GM18511 (cell line): ENCODE data around the gene CNOT6L.
A peak's percentile ranks its signal among the peaks of the same experiment; 100 is the strongest.

Experiments used
- ATAC-seq: cut with Tn5 transposase; IDR thresholded peaks from one replicate; pipeline ENCODE4 v1.9.1; 2021; ENCODE audit warnings: mild to moderate bottlenecking, moderate library complexity; ENCODE audit not compliant: unreplicated experiment

The CNOT6L gene

DNA sequence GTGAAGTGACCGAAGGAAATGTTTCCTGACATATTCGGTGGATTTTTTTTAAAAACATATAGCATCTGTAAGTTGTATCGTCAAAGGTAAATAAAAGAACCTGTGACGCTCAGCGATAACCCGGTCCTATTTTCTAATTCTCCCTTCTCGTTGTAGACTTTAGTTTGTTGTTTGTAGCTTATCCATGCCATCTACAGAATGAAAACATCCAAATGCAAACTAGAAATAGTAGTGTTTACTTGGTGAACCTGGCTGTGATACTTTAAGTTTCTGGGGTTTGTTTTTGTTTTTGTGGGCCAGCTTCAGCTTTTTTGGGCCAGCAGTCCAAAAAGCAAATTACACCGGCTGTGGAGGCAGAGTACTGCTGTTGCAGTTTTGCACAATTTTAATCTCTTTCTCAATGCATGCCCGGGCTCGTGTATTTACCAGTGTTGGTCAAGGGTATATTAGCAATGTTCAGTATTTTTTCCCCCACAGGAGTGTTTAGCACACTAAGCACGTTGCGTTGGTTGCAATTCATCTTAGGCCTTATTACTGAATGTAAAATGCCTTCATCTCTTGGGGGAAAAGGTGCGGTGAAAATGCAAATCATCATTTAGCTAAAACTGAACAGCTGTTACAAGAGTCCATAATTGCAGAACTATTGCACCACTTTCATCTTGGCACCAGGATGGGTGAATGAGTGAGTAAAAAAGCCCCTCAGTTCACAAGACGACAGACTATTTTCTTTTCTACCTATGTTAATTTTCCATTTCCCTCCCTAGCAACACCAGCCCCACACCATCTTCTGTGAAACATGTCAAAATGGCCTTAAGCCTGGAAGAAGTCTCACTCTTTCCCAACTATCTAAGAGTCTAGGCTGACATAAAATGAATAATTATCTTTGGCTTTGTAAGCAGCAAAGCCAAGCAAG lies 1.7 kb upstream of the CNOT6L start:
- no peak for ATAC-seq

DNA sequence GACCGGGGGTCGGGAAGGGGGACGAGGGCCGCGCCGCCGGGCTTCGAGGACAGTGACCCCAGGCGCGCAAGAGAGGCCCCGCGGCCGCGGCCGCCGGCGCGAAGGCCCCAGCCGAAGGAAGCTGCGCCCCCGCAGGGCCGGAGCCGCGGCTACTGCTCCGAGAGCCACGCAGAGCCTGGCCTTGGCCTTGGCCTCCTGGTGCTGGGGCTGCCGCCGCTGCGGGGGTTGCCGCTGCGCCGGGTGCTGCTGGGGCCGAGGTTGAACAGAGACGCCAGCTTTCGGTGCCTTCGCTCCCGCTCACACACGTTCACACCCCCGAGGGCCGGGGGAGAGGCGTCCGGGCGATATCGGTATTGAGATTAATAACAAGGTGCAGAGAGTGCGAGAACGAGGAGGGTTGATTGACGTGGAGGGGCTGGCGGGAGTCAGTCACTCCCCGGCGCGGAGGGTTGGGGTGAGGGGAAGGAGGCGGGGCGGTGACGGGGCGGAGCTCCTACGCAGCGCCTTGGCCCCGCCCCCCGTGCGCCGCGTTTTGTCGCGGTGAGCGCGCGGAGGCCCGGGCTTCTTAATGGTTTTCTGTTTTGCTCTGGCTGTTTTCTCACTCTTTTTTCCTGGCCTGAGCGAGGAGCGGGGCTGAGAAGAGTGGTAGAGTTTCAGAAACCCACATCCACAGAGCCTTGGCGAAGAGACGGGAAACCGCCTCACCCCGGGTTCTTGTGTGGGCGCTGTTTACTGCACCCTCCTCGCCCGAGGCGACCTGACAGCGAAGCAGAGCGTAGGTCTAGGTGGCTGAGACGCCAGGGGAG lies 878 bp upstream of the CNOT6L start:
- peak; percentile 80 for ATAC-seq

DNA sequence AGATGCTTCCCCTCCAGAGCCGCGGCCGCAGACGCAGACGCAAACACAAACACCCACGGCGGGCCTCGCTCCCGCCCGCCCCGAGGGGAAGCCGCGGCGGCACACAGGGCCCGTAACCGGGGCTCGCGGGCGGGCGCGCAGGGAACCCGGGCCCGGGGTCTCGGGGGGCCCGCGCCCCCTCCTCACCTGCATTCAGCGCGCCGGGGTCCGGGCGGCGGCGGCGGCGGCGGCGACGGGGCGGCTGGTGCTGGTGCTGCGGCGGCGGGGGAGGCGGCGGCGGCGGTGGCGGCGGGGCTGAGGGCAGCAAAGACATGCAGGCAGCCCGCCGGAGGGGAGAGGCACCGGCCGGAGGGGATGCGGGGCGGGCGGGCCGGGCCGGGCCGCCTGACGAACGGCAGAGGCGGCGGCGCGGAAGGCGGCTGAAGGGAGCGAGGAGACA lies 255 bp upstream of the CNOT6L start:
- ATAC-seq: peak; percentile 30

DNA sequence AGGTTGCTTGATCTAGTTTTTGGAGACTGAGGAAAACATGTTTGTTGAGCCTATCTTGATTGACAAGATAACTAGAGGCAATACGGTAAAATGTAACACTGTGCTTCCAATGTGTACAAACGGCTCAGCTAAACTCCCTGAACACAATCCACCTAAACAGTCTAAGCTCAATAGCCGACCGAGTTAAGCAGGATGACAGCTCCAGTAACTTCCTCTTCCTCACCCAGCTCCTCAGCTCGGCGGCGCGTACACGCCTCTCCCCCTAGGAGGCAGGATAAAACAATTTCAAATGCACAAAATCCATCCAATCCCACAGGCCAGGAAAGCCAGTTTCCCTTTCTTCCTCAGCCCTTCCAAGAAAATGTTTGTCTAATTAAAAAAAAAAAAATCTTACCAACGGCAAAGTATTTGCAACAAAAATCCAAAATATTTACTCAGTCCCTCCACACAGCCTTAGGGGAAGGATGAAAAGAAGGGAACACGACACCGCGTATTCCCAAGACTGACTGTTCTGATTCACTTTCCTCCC lies 1.0 kb downstream of the CNOT6L start:
- no peak for ATAC-seq

DNA sequence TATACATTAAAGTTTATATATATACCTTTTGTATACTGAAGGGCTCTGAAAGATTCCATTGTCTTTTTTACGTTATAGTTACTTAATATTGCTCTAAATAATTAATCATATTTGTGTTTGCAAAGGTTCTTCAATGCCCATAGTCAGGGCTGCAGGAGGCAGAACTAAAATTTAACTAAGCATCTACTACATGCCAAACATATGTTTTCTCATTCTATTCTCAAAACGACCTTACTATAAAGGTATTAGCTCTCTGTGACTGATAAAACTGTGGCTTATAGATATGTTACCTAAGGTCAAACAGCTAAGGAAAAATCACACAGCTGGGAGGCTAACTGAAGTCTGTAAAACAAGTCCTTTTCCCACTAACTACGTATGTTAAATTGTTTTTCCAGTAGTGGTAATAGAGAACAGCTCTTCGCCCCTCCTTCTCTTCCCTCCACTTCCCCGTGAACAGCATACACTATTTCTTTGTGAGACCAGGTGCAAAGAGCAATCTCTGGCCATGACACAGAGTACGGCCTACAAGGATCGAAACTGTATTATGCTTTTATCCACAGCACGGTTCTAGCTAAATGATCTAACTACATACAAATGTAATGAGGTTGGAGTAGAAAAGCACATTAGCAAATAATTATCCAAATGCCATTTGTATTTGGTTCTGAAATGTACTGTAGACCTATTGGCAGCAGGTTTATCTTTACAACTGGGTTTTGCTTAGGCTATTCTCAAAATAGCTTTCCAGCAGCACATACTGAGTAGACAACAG lies 1.7 kb downstream of the CNOT6L start:
- ATAC-seq: no peak

DNA sequence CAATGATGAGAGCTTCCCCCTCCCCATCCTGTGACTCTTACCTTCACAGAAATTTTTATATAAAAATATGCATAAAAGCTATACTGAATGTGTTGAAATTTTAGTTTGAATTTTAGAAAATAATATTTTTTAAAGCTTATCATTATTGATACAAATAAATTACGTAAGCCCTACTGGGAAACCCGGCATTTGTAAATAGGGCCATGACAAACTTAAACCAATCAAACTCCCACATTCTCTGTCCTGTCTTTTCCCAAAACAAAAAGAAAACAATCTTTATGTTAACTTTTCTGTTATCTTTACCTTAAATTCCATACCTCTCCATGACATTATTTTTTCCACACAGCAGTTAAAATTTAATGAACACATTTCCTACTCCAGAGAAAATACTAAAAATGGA lies 2.6 kb downstream of the CNOT6L start:
- ATAC-seq: no peak

DNA sequence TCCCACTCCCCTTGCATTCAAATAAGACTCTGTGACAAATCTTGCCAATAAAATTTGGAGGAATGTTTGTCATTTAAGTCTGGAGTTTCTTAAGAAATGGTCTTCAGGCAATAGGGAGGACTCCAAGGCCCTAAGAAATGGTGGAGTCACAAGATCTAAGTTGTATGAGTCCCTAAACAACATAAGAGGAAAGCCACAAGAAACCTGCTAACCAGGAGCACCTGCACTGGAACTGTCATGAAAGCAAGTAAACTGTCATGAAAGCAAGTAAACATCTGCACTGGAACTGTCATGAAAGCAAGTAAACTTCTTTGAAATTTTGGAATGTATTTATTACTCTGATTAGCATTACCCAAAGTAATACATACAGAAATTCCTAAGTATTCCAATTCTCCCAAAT lies 3.5 kb downstream of the CNOT6L start:
- ATAC-seq: no peak

DNA sequence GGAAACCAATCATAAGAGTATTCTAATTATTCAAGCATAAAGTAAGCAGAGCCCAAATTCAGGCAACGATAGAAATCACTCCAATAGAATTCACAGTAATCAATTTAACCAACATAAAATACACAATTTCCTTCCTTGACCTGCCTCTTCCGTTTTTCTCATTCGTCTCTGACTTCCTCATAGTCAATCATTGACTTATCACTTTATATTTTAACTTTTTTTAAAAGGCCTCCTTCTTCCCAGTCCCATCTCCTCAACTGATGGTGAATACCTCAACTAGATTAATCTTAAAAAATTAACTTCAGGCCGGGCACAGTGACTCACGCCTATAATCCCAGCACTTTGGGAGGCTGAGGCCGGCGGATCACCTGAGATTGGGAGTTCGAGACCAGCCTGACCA lies 13.3 kb downstream of the CNOT6L start:
- no peak for ATAC-seq

DNA sequence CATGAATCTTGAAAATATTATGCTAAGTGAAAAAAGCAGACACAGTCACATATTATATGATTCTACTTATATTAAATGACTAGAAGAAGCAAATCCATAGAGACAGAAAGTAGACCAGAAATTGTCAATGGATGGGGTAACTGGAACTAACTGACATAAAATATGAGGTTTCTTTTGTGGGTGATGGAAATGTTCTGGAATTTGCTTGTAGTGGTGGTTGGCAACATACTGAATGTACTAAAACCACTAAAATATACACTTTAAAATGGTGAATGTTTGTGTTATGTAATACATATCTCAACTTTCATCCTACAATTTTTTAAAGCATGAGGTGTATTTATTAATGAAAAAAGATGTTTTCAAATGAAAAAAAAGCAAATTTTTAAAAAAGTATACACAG lies 14.7 kb downstream of the CNOT6L start:
- no peak for ATAC-seq

DNA sequence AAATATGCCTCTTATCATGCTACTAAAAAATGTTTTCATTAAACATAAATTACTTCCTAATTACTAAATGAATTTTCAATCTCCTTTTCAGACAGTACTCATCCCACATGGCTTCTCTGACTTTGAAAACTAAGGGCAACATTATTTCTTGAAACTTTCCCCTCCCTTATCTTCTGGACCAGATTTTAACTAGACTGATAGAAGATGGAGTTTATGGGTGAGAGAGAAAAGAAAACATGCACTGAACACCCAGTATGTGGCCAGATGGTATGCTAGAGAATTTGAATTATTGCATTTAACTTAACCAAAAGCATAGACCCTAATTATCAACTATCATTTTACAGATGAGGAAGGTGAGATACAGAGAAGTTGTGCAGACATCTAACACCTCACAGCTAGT lies 16.8 kb downstream of the CNOT6L start:
- ATAC-seq: no peak

DNA sequence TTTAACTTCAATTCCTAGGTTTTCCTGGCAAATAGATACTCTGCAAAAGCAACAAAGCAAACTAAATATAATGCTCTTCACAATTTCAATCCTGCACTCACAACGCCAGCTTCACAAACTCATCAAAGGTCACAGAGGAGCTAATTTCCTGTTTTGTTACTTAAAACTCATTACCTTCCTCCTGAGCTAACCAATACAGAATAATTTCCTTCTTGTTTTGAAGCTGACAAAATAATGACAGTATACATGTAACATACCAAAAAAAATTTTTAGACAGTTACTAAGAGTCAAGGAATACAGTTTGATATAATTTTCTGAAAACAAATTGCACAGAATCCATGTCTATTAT lies 17.9 kb downstream of the CNOT6L start:
- ATAC-seq: no peak

DNA sequence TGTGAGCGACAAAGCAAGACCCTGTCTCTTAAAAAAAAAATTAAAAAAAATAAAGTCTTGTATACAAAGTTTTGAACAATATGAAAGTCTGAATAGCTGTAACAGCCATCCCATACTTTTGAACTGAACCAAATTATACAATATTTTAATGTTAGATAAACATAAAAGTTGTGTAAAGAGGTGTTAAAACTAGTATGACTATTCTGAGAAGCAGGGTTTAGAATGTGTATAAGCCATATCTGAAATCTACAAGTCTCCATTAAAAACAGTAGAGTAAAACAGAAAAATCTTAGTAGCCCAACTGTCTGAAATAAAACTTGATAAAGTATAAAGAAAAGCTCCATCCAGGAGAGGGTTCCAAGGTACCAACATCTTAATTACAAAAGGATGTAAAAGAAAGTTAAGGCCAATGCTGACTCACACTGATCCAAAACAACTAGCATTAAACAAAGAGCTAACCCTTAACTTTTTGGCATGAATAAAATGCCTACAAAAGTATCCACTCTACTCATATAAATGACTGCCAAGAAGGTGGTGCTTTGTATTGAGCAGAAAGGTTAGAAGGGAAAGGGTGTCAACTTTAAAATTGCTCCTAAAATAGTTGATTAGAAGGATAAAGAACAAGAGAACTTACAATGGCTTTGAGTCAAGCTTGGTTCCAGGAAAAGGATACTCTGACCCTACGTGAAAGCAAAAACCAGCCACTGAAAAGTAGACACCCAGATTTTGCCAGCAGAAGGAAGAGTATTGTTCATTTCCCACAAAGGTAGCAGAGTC lies 18.5 kb downstream of the CNOT6L start:
- ATAC-seq: no peak

DNA sequence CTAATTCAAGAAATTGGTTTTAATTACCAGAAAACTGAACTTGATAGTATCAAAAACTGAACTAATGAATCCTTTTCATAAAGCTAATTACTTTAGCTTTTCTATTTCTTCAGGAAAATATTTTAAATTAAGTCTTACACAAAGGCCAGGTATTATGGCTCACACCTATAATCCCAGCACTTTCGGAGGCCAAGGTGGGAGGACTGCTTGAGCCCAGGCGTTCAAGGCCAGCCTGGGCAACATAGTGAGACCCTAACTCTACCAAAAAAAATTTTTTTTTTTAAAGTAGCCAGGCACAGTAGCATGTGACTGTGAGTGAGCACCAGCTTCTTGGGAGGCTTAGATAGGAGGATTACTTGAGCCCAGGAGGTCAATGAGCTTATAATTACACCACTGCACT lies 19.1 kb downstream of the CNOT6L start:
- no peak for ATAC-seq

DNA sequence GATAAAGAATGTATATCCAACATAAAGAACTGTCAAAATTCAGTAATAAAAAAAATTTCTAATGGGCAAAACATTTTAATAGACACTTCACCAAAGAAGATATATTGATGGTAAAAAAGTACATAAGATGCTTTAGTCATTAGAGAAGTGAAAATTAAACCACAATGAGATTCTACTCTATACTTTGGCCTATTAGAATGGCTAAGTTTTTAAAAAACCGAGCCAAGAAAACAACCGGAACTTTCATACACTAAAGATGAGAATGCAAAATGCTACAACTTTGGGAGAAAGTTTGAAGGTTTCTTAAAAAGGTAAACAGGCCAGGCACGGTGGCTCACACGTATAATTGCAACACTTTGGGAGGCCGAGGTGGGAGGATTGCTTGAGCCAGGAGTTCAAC lies 20.8 kb downstream of the CNOT6L start:
- ATAC-seq: no peak

DNA sequence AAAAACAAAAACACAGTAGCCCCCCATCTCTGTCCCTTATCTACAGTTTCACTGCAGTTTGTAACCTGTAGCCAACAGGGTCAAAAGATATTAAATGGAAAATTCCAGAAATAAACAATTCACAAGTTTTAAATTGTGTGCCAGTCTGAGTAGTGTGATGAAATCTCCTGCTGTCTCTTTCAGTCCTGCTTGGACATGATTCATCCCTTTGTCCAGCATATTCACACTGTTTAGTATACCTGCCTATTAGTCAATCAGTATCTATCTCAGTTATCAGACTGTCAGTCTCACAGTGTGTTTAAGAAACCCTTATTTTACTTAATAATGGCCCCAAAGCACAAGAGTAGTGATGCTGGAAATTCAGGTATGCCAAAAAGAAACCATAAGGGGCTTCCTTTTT lies 21.9 kb downstream of the CNOT6L start:
- no peak for ATAC-seq

DNA sequence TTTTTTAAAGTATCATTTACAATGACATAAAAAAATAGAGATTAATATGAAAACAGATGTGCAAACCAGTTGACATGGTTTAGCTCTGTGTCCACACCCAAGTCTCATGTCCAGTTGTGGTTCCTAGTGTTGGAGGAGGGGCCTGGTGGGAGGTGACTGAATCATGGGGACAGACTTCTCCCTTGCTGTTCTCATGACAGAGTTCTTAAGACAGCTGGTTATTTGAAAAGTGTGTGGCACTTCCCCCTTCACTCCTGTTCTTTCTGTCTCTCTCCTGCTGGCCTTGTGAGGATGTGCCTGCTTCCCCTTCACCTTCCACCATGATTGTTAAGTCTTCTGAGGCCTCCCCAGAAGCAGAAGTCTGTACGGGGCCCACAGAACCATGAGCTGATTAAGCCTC lies 23.8 kb downstream of the CNOT6L start:
- ATAC-seq: no peak

DNA sequence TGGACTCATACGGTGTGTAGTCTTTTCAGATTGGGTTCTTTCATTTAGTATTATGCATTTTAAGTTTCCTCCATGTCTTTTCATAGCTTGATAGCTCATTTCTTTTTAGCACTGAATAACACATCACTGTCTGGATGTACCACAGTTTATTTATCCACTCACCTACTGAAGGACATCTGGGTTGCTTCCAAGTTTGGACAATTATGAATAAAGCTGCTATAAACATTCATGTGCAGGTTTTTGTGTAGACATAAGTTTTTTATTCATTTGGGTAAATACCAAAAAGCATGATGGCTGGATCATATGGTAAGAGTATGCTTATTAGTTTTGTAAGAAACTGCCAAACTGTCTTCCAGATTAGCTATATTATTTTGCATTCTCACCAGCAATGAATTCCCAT lies 29.0 kb downstream of the CNOT6L start:
- no peak for ATAC-seq

DNA sequence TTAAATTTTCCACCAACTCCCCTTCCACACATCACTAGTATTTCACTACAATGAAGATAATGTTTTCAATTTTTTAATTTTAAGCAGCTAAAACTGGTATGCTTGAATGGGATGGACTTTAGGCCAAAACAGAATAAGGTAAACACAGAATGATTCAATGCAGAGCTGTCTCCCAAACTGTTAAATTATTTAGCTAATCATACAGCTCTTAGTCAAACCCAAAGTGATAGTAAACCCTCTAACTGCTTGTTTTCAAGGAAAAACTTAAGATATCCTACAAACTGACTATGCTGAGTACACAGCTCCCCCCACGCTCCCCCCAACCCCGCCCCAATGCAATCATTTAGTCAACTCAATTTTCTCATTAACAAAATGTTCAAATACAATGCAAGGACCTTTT lies 30.2 kb downstream of the CNOT6L start:
- no peak for ATAC-seq

DNA sequence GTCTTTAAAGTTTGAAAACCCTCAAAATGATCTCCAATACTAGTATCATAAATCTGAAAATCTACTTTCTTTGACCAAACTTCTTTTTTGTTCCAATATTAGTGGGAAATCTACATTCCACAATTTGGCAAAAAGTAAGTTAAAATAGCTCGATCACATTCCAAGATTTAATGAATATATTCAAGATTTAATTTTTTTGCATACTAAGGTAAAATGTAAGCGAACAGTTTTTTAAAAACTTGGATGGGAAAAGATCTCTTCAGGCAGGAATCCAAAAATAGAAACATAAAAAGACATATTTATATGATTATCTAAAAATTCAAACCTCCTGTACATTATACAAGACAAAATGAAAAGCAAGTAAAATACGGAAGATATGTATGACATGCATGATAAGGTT lies 31.2 kb downstream of the CNOT6L start:
- ATAC-seq: no peak

DNA sequence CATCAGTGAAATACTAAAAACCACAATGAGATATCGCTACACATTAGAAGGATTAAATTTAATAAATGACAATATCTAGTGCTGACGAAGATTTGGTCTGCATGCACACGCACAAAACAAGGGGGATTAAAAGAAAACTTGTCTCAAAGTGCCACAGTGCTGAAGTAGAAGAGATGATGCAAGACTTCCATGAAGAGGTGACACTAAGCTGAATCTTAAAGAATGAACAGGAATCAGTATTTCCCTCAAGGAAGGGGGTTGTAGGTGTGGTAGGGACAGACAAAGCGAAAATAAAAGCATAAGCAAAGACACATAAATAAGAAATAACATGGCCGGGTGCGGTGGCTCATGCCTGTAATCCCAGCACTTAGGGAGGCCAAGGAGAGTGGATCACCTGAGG lies 33.5 kb downstream of the CNOT6L start:
- no peak for ATAC-seq
